IMR-90 (cell line): ENCODE data around the gene HLX. TPM values are rescaled to one million over a fixed set of nuclear protein-coding genes. Genes with fewer than 3 reads are reported as not detected.

ENCODE experiments used
- ATAC-seq: fragments of 200-7000 bp; cut with Tn5 transposase; 2 replicates; pipeline ENCODE4 v1.9.1; 2020; ENCODE audit warnings: low read depth, mild to moderate bottlenecking, moderate library complexity
- BruUV-seq: library from RNA; stranded (reverse); fragments of 400-500 nt; replicated peaks from 2 replicates; lab custom pipeline; 2021; lab: Mats Ljungman, UMichigan
- CTCF ChIA-PET: fragments of 300-600 bp; formaldehyde crosslinking; extraction: SDS; loops from one replicate; lab custom pipeline; 2021; ENCODE audit warnings: antibody characterized with exemption; lab: Yijun Ruan, JAX
- POLR2A ChIA-PET: fragments of 300-600 bp; sonication (Branson Sonifier 250); formaldehyde crosslinking; loops from one replicate; lab custom pipeline; 2022; ENCODE audit warnings: antibody characterized with exemption; ENCODE audit not compliant: unreplicated experiment; lab: Charles Lee
- DNase-seq: peaks from one replicate; pipeline ENCODE4 v3.0.0; 2013
- H2AFZ ChIP-seq: replicated peaks from 2 replicates; pipeline ENCODE3; 2013; ENCODE audit warnings: low read length, mild to moderate bottlenecking; ENCODE audit not compliant: poor library complexity
- H2AK5ac ChIP-seq: 2 replicates; pipeline ENCODE4 v1.6.1; 2013; ENCODE audit warnings: low read depth, low read length, inconsistent platforms
- H2AK9ac ChIP-seq: replicated peaks from 2 replicates; pipeline ENCODE3; 2013; ENCODE audit warnings: mild to moderate bottlenecking, low read depth, low read length, moderate library complexity; ENCODE audit not compliant: poor library complexity
- H2BK120ac ChIP-seq: 2 replicates; pipeline ENCODE4 v1.6.1; 2013; ENCODE audit warnings: low read depth, low read length, inconsistent platforms
- H2BK15ac ChIP-seq: 3 replicates; pipeline ENCODE4 v1.6.1; 2013; ENCODE audit warnings: low read depth, low read length, inconsistent platforms
- H2BK20ac ChIP-seq: 2 replicates; pipeline ENCODE4 v1.6.1; 2013; ENCODE audit warnings: low read depth, mild to moderate bottlenecking, inconsistent platforms, low read length, moderate library complexity
- H2BK5ac ChIP-seq: 2 replicates; pipeline ENCODE4 v1.6.1; 2013; ENCODE audit warnings: mild to moderate bottlenecking, low read depth, low read length, inconsistent platforms; ENCODE audit not compliant: poor library complexity, severe bottlenecking
- H3K14ac ChIP-seq: replicated peaks from 2 replicates; pipeline ENCODE4 v1.6.1; 2013; ENCODE audit warnings: low read depth, low read length, inconsistent platforms
- H3K18ac ChIP-seq: 2 replicates; pipeline ENCODE4 v1.6.1; 2013; ENCODE audit warnings: low read depth, low read length, control low read depth
- H3K23ac ChIP-seq: 2 replicates; pipeline ENCODE4 v1.6.1; 2013; ENCODE audit warnings: low read depth, low read length, inconsistent platforms
- H3K27ac ChIP-seq: 2 replicates; pipeline ENCODE4 v1.5.1; 2013; ENCODE audit warnings: mild to moderate bottlenecking, control low read depth, low read length; ENCODE audit not compliant: insufficient read depth
- H3K27me3 ChIP-seq: 2 replicates; pipeline ENCODE4 v1.6.1; 2013; ENCODE audit warnings: low read length; ENCODE audit not compliant: control insufficient read depth, insufficient read depth
- H3K36me3 ChIP-seq: 2 replicates; pipeline ENCODE4 v1.6.1; 2013; ENCODE audit warnings: low read length, mixed read lengths; ENCODE audit not compliant: control insufficient read depth, insufficient read depth
- H3K4ac ChIP-seq: 2 replicates; pipeline ENCODE4 v1.6.1; 2013; ENCODE audit warnings: low read depth, low read length, inconsistent platforms
- H3K4me1 ChIP-seq: 2 replicates; pipeline ENCODE4 v1.6.1; 2013; ENCODE audit warnings: low read length, mixed read lengths; ENCODE audit not compliant: control insufficient read depth, insufficient read depth
- H3K4me2 ChIP-seq: 2 replicates; pipeline ENCODE4 v1.6.1; 2013; ENCODE audit warnings: low read depth, mild to moderate bottlenecking, control low read depth, low read length, moderate library complexity
- H3K4me3 ChIP-seq: 2 replicates; pipeline ENCODE4 v1.5.1; 2013; ENCODE audit warnings: low read depth, mild to moderate bottlenecking, control low read depth, low read length, moderate library complexity; ENCODE audit not compliant: insufficient read depth
- H3K56ac ChIP-seq: 2 replicates; pipeline ENCODE4 v1.6.1; 2013; ENCODE audit warnings: low read length, inconsistent platforms; ENCODE audit not compliant: insufficient read depth; ENCODE audit errors: extremely low read depth
- H3K79me1 ChIP-seq, 2 experiments: 2 replicates each; pipeline ENCODE4 v1.6.1; 2013; ENCODE audit warnings: low read length in 2 of 2, inconsistent platforms in 1 of 2, low read depth in 1 of 2
- H3K9ac ChIP-seq: 2 replicates; pipeline ENCODE4 v1.6.1; 2013; ENCODE audit warnings: low read depth, low read length, control low read depth
- H3K9me1 ChIP-seq: 2 replicates; pipeline ENCODE4 v1.6.1; 2013; ENCODE audit warnings: low read length, inconsistent platforms; ENCODE audit not compliant: insufficient read depth
- H3K9me3 ChIP-seq: 2 replicates; pipeline ENCODE4 v1.6.1; 2013; ENCODE audit warnings: low read length; ENCODE audit not compliant: control insufficient read depth, insufficient read depth
- H4K20me1 ChIP-seq: 2 replicates; pipeline ENCODE4 v1.6.1; 2013; ENCODE audit warnings: low read length, inconsistent platforms; ENCODE audit not compliant: insufficient read depth
- H4K5ac ChIP-seq: 2 replicates; pipeline ENCODE4 v1.6.1; 2013; ENCODE audit warnings: mild to moderate bottlenecking, low read depth, low read length, control low read depth
- H4K8ac ChIP-seq, 2 experiments: 2 replicates each; pipeline ENCODE4 v1.6.1; 2013; ENCODE audit warnings: low read depth in 2 of 2, low read length in 2 of 2, control low read depth in 1 of 2, inconsistent platforms in 1 of 2
- H4K91ac ChIP-seq: 2 replicates; pipeline ENCODE4 v1.6.1; 2013; ENCODE audit warnings: low read depth, low read length, inconsistent platforms; ENCODE audit not compliant: insufficient read depth
- BHLHE40 ChIP-seq: fragments of 150-350 bp; IDR thresholded peaks from 2 replicates; pipeline ENCODE4 v1.6.1; 2016; ENCODE audit warnings: mild to moderate bottlenecking, low read depth, low read length
- CEBPB ChIP-seq: IDR thresholded peaks from 2 replicates; pipeline ENCODE4 v1.6.1; 2012; ENCODE audit warnings: low read depth, low read length, improper control_type of control experiment
- CHD1 ChIP-seq: IDR thresholded peaks from 2 replicates; pipeline ENCODE4 v1.6.1; 2012; ENCODE audit warnings: low read depth, low read length, improper control_type of control experiment
- CTCF ChIP-seq: conservative IDR thresholded peaks from 2 replicates; pipeline ENCODE4 v1.5.1; 2012; ENCODE audit warnings: mild to moderate bottlenecking, low read depth, low read length, improper control_type of control experiment
- ELK1 ChIP-seq: fragments of 150-350 bp; IDR thresholded peaks from 2 replicates; pipeline ENCODE4 v1.6.1; 2016; ENCODE audit warnings: low read depth, mild to moderate bottlenecking, low read length, moderate library complexity, borderline replicate concordance
- FOS ChIP-seq: fragments of 150-350 bp; IDR thresholded peaks from 2 replicates; pipeline ENCODE4 v1.6.1; 2016; ENCODE audit warnings: low read depth, low read length
- MAFK ChIP-seq: IDR thresholded peaks from 2 replicates; pipeline ENCODE4 v1.6.1; 2012; ENCODE audit warnings: low read depth, low read length, improper control_type of control experiment
- MAZ ChIP-seq: IDR thresholded peaks from 2 replicates; pipeline ENCODE4 v1.6.1; 2012; ENCODE audit warnings: low read depth, mild to moderate bottlenecking, low read length, improper control_type of control experiment, moderate library complexity, borderline replicate concordance
- MXI1 ChIP-seq: IDR thresholded peaks from 2 replicates; pipeline ENCODE4 v1.6.1; 2012; ENCODE audit warnings: low read depth, mild to moderate bottlenecking, low read length, moderate library complexity, borderline replicate concordance
- NFE2L2 ChIP-seq: fragments of 150-350 bp; IDR thresholded peaks from 2 replicates; pipeline ENCODE4 v1.6.1; 2016; ENCODE audit warnings: low read depth, mild to moderate bottlenecking, low read length
- POLR2A ChIP-seq: IDR thresholded peaks from 2 replicates; pipeline ENCODE4 v1.6.1; 2012; ENCODE audit warnings: mild to moderate bottlenecking, low read depth, low read length
- RAD21 ChIP-seq: IDR thresholded peaks from 2 replicates; pipeline ENCODE4 v1.6.1; 2012; ENCODE audit warnings: low read length, improper control_type of control experiment
- RCOR1 ChIP-seq: IDR thresholded peaks from 2 replicates; pipeline ENCODE4 v1.6.1; 2012; ENCODE audit warnings: mild to moderate bottlenecking, low read length, improper control_type of control experiment; ENCODE audit not compliant: insufficient replicate concordance
- RFX5 ChIP-seq: IDR thresholded peaks from 2 replicates; pipeline ENCODE4 v1.8.0; 2012; ENCODE audit warnings: low read depth, mild to moderate bottlenecking, low read length, moderate library complexity
- SMC3 ChIP-seq: fragments of 150-350 bp; IDR thresholded peaks from 2 replicates; pipeline ENCODE4 v1.6.1; 2016; ENCODE audit warnings: low read depth, mild to moderate bottlenecking, antibody characterized with exemption, low read length, moderate library complexity
- WGBS, 2 experiments: methylation state at CpG; one replicate each; pipeline versions ENCODE4 v1.1.5 to v1.1.7; 2013; ENCODE audit warnings: missing lambda C conversion rate in 2 of 2; ENCODE audit not compliant: insufficient read length in 1 of 2; ENCODE audit errors: extremely low coverage in 2 of 2; 5-methylcytosine and 5-hydroxymethylcytosine counted together
- dilution Hi-C: fragments of 300-500 bp; cut with HindIII; formaldehyde crosslinking; loops from one replicate; pipeline ENCODE4 v1.14.3; 2018; ENCODE audit warnings: low sequenced_read_pairs; ENCODE audit not compliant: unreplicated experiment
- in situ Hi-C: fragments of 300-500 bp; cut with MboI; formaldehyde crosslinking; loops from 3 replicates; pipeline ENCODE4 v1.14.3; 2019; ENCODE audit warnings: low sequenced_read_pairs, inconsistent platforms, mixed read lengths
- intact Hi-C: fragments of 100-400 bp; cut with micrococcal nuclease; formaldehyde crosslinking; loops from 2 replicates; pipeline ENCODE4 v1.10.0; 2022
- polyA plus RNA-seq, 3 experiments: library from polyadenylated mRNA; depleted of rRNA; stranded (reverse); fragments of >200 nt; gene quantifications; 2 replicates each; pipeline ENCODE4 v1.2.3, GENCODE V29; 2012; ENCODE audit warnings: low replicate concordance in 1 of 3
- total RNA-seq: library from RNA; depleted of rRNA; stranded (reverse); fragments of >200 nt; gene quantifications from 2 replicates; pipeline ENCODE4 v1.2.3, GENCODE V29; 2012
- TF ChIP-seq, protein P1 (sequence below): fragments of 150-350 bp; IDR thresholded peaks from 2 replicates; pipeline ENCODE4 v1.6.1; 2017; ENCODE audit warnings: mild to moderate bottlenecking, antibody characterized with exemption, low read length, low read depth

HLX gene
- total and polyA plus RNA-seq, 2 of the 4 experiments (the other 2 are of a cell fraction), result 4.3 to 6.1 TPM

DNA sequence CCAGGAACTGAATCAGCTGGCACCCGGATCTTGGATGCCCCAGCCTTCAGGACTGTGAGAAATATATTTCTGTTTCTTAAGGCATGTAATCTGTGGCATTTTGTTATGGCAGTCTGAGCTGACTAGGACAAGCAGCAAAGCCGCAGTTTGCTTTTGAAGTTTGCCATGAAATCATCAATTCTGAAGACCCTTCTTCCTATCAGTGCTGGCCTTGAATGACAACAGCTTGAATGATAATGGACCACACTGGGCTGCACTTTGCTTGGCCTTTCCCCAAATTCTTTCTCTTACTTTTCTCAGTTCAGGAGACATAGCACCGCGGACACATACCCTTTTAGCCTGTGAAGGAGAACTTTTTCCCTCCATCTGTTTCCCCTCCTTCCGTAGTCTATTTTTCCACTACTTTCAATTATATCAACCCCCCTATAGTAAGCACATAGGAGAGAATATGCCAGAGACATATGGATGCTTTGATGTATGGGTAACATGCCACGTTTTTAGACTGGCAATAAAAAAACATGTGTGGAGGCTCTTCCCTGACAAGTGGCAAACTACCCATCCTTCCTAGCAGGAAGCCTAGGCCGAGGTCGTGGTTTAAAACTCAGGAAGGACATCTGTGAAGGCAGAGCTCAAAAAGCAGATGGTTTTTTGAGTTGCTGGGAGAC, 42.9 kb downstream of the HLX start:
- Histone ChIP-seq H3K4me3 (no peak overlapping the region), H3K36me3 (no peaks in the 10 kb centered on the region), H3K14ac (no peak overlapping the region), H4K20me1 (no peaks in the 10 kb centered on the region), H3K27me3 (peaks cover 7% of the 10 kb centered on the region; the same call in 1 of the 2 replicates), H2AK9ac (no peak overlapping the region), H2AK5ac (no peak overlapping the region), H3K4ac (no peak overlapping the region), H3K9ac (no peak overlapping the region), H3K4me2 (no peak overlapping the region), H4K8ac (no peak overlapping the region), H3K9me1 (no peaks in the 10 kb centered on the region), H2BK5ac (no peak overlapping the region), H4K91ac (no peak overlapping the region), H3K18ac (no peak overlapping the region), H3K9me3 (no peaks in the 10 kb centered on the region), H2BK20ac (no peak overlapping the region), H3K27ac (no peak overlapping the region), H2BK15ac (no peak overlapping the region), H3K23ac (no peak overlapping the region), H4K5ac (no peak overlapping the region), H3K4me1 (0 out of 2 replicates have a peak, but pooled peaks cover 3% of the 10 kb centered on the region), H2AFZ (no peak overlapping the region), H2BK120ac (no peak overlapping the region), H3K79me1 (no peaks in the 10 kb centered on the region), H3K56ac (no peak overlapping the region)
- no peak for TF ChIP-seq MXI1
- TF ChIP-seq, protein P1, sequence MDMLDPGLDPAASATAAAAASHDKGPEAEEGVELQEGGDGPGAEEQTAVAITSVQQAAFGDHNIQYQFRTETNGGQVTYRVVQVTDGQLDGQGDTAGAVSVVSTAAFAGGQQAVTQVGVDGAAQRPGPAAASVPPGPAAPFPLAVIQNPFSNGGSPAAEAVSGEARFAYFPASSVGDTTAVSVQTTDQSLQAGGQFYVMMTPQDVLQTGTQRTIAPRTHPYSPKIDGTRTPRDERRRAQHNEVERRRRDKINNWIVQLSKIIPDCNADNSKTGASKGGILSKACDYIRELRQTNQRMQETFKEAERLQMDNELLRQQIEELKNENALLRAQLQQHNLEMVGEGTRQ, result no peak
- no peak for TF ChIP-seq CEBPB
- TF ChIP-seq CTCF, result no peak
- TF ChIP-seq RCOR1, result no peak
- no peak for TF ChIP-seq BHLHE40
- no peak for TF ChIP-seq POLR2A
- TF ChIP-seq RFX5, result no peak
- no peak for TF ChIP-seq MAZ
- TF ChIP-seq CHD1, result no peak
- TF ChIP-seq RAD21, result no peak
- no peak for TF ChIP-seq FOS
- no peak for TF ChIP-seq NFE2L2
- no peak for TF ChIP-seq ELK1
- no peak for TF ChIP-seq SMC3
- TF ChIP-seq MAFK, result no peak
- ChIA-PET CTCF (interaction anchor here (0.6 kb wide), 1 partner anchor 370 kb away, joined by 5 read pairs; no protein-coding TSS in a partner anchor), POLR2A (no interaction called here)
- ATAC-seq (no peak), DNase-seq (no peak)
- no TSS peak for BruUV-seq
- 83% methylated on average over 1 of the region's 8 CpGs; no CpG with 5 or more reads in 1 of the 2 experiments for WGBS, 2 experiments
- dilution Hi-C loops, result no loop called here
- in situ Hi-C loops, result no loop called here
- intact Hi-C loops, result no loop called here
